ENCODE measurements around the gene ICAM1. TPM values are rescaled to one million over a fixed set of nuclear protein-coding genes. Genes with fewer than 3 reads are reported as not detected.

Gene ICAM1
- total RNA-seq, 1 experiment from 2014 or later, result 2.3 TPM

DNA sequence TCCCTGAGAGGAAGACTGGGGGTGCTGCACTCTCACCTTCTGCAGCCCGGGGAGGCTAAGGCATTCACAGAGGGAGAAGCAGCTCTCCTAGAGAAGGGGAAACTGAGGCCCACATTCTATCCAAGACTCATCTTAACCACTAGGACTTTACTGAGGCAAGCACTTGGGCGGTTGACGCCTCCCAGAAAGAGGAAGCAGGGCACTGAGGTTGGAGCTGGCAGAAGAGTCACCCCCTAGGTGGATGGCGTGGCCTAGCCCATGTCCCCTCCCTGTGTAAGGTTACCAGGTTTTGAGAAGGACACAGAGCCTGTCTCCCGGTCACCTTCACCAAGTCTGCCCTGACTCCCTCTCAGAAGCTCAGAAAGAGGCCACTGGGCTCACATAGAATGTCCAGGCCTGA, 42.5 kb upstream of the ICAM1 start:
- Histone ChIP-seq H3K27me3 (ENCODE audit: insufficient read depth, low read length) (no peaks in the 10 kb centered on the region), H3K4me1 (ENCODE audit: insufficient read depth, low read length) (no peaks in the 10 kb centered on the region), H3K23ac (ENCODE audit: insufficient read length, low read depth, low read length) (no peak overlapping the region), H3K9me3 (ENCODE audit: control insufficient read depth, low read depth, low read length) (no peaks in the 10 kb centered on the region), H3T11ph (ENCODE audit: low read length) (no peak overlapping the region), H3K4me2 (ENCODE audit: insufficient read depth, insufficient read length, low read length) (no peak overlapping the region), H3K9ac (ENCODE audit: extremely low read depth, insufficient read length, low read length) (no peak overlapping the region), H3K79me1 (ENCODE audit: insufficient read depth, low read depth, low read length, poor library complexity, severe bottlenecking) (no peaks in the 10 kb centered on the region), H2AFZ (ENCODE audit: low read length) (no peak overlapping the region), H4K20me1 (ENCODE audit: control insufficient read depth, insufficient read depth, insufficient read length) (no peaks in the 10 kb centered on the region), H3K23me2 (ENCODE audit: insufficient read length, low read depth, low read length, poor library complexity, severe bottlenecking) (peaks cover 13% of the 10 kb centered on the region), H2BK20ac (ENCODE audit: low read depth, low read length, poor library complexity, severe bottlenecking) (no peak overlapping the region), H4K8ac (replicated peaks; ENCODE audit: insufficient read length, low read depth, low read length) (no peak overlapping the region), H2BK15ac (ENCODE audit: low read depth, low read length) (no peak overlapping the region), H3K27ac (ENCODE audit: insufficient read length, low read depth, low read length) (no peak overlapping the region), H3K18ac (ENCODE audit: insufficient read length, low read depth, low read length) (no peak overlapping the region), H3K79me2 (ENCODE audit: insufficient read depth, low read length) (no peaks in the 10 kb centered on the region), H2BK12ac (ENCODE audit: insufficient read length, low read depth, low read length) (no peak overlapping the region), H3K4ac (ENCODE audit: low read depth, low read length) (no peak overlapping the region), H4K91ac (ENCODE audit: insufficient read length, low read depth, low read length) (no peak overlapping the region), H3K14ac (ENCODE audit: insufficient read depth, low read length) (no peak overlapping the region), H3K56ac (ENCODE audit: insufficient read length, low read depth, low read length) (no peak overlapping the region), H2AK5ac (ENCODE audit: insufficient read length, low read length) (no peak overlapping the region), H2BK5ac (ENCODE audit: insufficient read length, low read length) (no peak overlapping the region), H2BK120ac (ENCODE audit: low read depth, low read length, poor library complexity, severe bottlenecking) (no peak overlapping the region), H4K5ac (ENCODE audit: insufficient read length, low read depth, low read length) (no peak overlapping the region)
- WGBS (ENCODE audit: extremely low coverage, insufficient read length, low lambda C conversion rate), result no CpG with 5 or more reads among the region's 5 CpGs
- peaks cover 8 to 16% of the 10 kb centered on the region in 2 experiments for H3K4me1 Mint-ChIP-seq
- TF ChIP-seq, protein P1, sequence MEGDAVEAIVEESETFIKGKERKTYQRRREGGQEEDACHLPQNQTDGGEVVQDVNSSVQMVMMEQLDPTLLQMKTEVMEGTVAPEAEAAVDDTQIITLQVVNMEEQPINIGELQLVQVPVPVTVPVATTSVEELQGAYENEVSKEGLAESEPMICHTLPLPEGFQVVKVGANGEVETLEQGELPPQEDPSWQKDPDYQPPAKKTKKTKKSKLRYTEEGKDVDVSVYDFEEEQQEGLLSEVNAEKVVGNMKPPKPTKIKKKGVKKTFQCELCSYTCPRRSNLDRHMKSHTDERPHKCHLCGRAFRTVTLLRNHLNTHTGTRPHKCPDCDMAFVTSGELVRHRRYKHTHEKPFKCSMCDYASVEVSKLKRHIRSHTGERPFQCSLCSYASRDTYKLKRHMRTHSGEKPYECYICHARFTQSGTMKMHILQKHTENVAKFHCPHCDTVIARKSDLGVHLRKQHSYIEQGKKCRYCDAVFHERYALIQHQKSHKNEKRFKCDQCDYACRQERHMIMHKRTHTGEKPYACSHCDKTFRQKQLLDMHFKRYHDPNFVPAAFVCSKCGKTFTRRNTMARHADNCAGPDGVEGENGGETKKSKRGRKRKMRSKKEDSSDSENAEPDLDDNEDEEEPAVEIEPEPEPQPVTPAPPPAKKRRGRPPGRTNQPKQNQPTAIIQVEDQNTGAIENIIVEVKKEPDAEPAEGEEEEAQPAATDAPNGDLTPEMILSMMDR (conservative IDR thresholded peaks at IDR 0.05), result no peak
- peaks cover 3 to 9% (median 5%) of the 10 kb centered on the region in 3 experiments; a peak in 6 of 7 replicates for H3K36me3 Mint-ChIP-seq (ENCODE audit: insufficient read depth in 1 of 3, low read depth in 3 of 3)
- H3K27ac Mint-ChIP-seq, result no peak overlapping the region
- H3K27me3 Mint-ChIP-seq (ENCODE audit: low read depth), result no peaks in the 10 kb centered on the region; the same call in none of the 2 replicates
- no peak overlapping the region for H3K4me3 Mint-ChIP-seq
- no peaks in the 10 kb centered on the region for H3K9me3 Mint-ChIP-seq
- no peak for DNase-seq
